ENCODE data around the gene SPDEF. TPM values are rescaled to one million over a fixed set of nuclear protein-coding genes. Genes with fewer than 3 reads are reported as not detected.

The SPDEF gene
- total RNA-seq, 1 experiment from 2014 or later = 0.77 TPM

- Mint-ChIP-seq H3K9me3 (ENCODE audit: unreplicated experiment) (no peaks in the 10 kb centered on the region), H3K36me3 (ENCODE audit: insufficient read depth, unreplicated experiment) (no peaks in the 10 kb centered on the region), H3K4me1 (ENCODE audit: low read depth, unreplicated experiment) (no peaks in the 10 kb centered on the region), H3K4me3 (ENCODE audit: unreplicated experiment) (no peak overlapping the region), H3K27ac (ENCODE audit: unreplicated experiment) (no peak overlapping the region), H3K27me3 (ENCODE audit: insufficient read depth, unreplicated experiment) (no peaks in the 10 kb centered on the region)
- TF ChIP-seq CTCF (IDR thresholded peaks at IDR 0.05; ENCODE audit: insufficient read depth in 1 of 2, low read depth in 1 of 2, low read length in 1 of 2, severe bottlenecking in 1 of 2, unreplicated experiment in 1 of 2) = no peak
- H3K4me3 ChIP-seq (ENCODE audit: low read depth, low read length) = no peak overlapping the region
- no peaks in the 10 kb centered on the region for H3K9me3 ChIP-seq
- intact Hi-C loops (cut with micrococcal nuclease; ENCODE audit: unreplicated experiment) = no loop called here
- no peaks in the 10 kb centered on the region for H3K4me1 ChIP-seq
- no peak for DNase-seq
- BruUV-seq (replicated peaks) = no TSS peak
- ChIA-PET CTCF (no interaction called here), POLR2A (no interaction called here)
- no peaks in the 10 kb centered on the region for H3K36me3 ChIP-seq (ENCODE audit: control insufficient read depth, insufficient read depth, low read length)
- no peaks in the 10 kb centered on the region for H3K27me3 ChIP-seq (replicated peaks; ENCODE audit: control insufficient read depth, insufficient read depth, low read length)
Measured at GRCh38 chr6:34549804-34550202, 6.3 kb downstream of the SPDEF start.

GRCh38 chr6:34549026-34549803 is 6.9 kb downstream of the SPDEF start:
- Mint-ChIP-seq H3K4me1 (ENCODE audit: low read depth, unreplicated experiment) (no peaks in the 10 kb centered on the region), H3K27me3 (ENCODE audit: insufficient read depth, unreplicated experiment) (no peaks in the 10 kb centered on the region), H3K4me3 (ENCODE audit: unreplicated experiment) (no peak overlapping the region), H3K9me3 (ENCODE audit: unreplicated experiment) (no peaks in the 10 kb centered on the region), H3K27ac (ENCODE audit: unreplicated experiment) (no peak overlapping the region), H3K36me3 (ENCODE audit: insufficient read depth, unreplicated experiment) (no peaks in the 10 kb centered on the region)
- no peak for TF ChIP-seq CTCF (IDR thresholded peaks at IDR 0.05; ENCODE audit: insufficient read depth in 1 of 2, low read depth in 1 of 2, low read length in 1 of 2, severe bottlenecking in 1 of 2, unreplicated experiment in 1 of 2)
- BruUV-seq (replicated peaks) = no TSS peak
- H3K27me3 ChIP-seq (replicated peaks; ENCODE audit: control insufficient read depth, insufficient read depth, low read length) = no peaks in the 10 kb centered on the region
- CTCF ChIA-PET = no interaction called here
- POLR2A ChIA-PET = no interaction called here
- no peaks in the 10 kb centered on the region for H3K9me3 ChIP-seq
- intact Hi-C loops (cut with micrococcal nuclease; ENCODE audit: unreplicated experiment) = no loop called here
- no peak overlapping the region for H3K4me3 ChIP-seq (ENCODE audit: low read depth, low read length)
- H3K36me3 ChIP-seq (ENCODE audit: control insufficient read depth, insufficient read depth, low read length) = no peaks in the 10 kb centered on the region
- no peak for DNase-seq
- H3K4me1 ChIP-seq = no peaks in the 10 kb centered on the region

- Mint-ChIP-seq H3K9me3 (ENCODE audit: unreplicated experiment) (no peaks in the 10 kb centered on the region), H3K4me1 (ENCODE audit: low read depth, unreplicated experiment) (no peaks in the 10 kb centered on the region), H3K27ac (ENCODE audit: unreplicated experiment) (no peak overlapping the region), H3K4me3 (ENCODE audit: unreplicated experiment) (no peak overlapping the region), H3K36me3 (ENCODE audit: insufficient read depth, unreplicated experiment) (no peaks in the 10 kb centered on the region), H3K27me3 (ENCODE audit: insufficient read depth, unreplicated experiment) (no peaks in the 10 kb centered on the region)
- H3K36me3 ChIP-seq (ENCODE audit: control insufficient read depth, insufficient read depth, low read length) = no peaks in the 10 kb centered on the region
- no peaks in the 10 kb centered on the region for H3K27me3 ChIP-seq (replicated peaks; ENCODE audit: control insufficient read depth, insufficient read depth, low read length)
- no peak for TF ChIP-seq CTCF (IDR thresholded peaks at IDR 0.05; ENCODE audit: insufficient read depth in 1 of 2, low read depth in 1 of 2, low read length in 1 of 2, severe bottlenecking in 1 of 2, unreplicated experiment in 1 of 2)
- ChIA-PET CTCF (interaction anchor here (0.8 kb wide), 1 partner anchor 101 kb away, joined by 3 read pairs; no protein-coding TSS in a partner anchor), POLR2A (no interaction called here)
- intact Hi-C loops (cut with micrococcal nuclease; ENCODE audit: unreplicated experiment) = no loop called here
- no peaks in the 10 kb centered on the region for H3K4me1 ChIP-seq
- no peaks in the 10 kb centered on the region for H3K9me3 ChIP-seq
- H3K4me3 ChIP-seq (ENCODE audit: low read depth, low read length) = no peak overlapping the region
- DNase-seq = no peak
- no TSS peak for BruUV-seq (replicated peaks)
Measured at GRCh38 chr6:34547701-34548644, 8.2 kb downstream of the SPDEF start.

All from Caco-2 (cell line).